ENCODE results near the gene FBLN5.

FBLN5 gene

GRCh38 chr14:91869556-91869955, 77.9 kb downstream of the FBLN5 start:
- no peaks in the 10 kb centered on the region for H3K9me3 ChIP-seq (ENCODE audit: control insufficient read depth in 5 of 5, low read length in 5 of 5)
- H3K27me3 ChIP-seq (ENCODE audit: control insufficient read depth in 5 of 5, insufficient read depth in 4 of 5, low read length in 5 of 5) = peaks cover 0 to 3% (median 0%) of the 10 kb centered on the region in 5 donors
- no peak overlapping the region for H3K4me3 ChIP-seq (ENCODE audit: low read depth in 1 of 5, low read length in 5 of 5)
- peaks cover 4 to 25% (median 23%) of the 10 kb centered on the region in 5 donors for H3K4me1 ChIP-seq (ENCODE audit: control insufficient read depth in 5 of 5, insufficient read depth in 5 of 5, low read length in 5 of 5)
- no peak overlapping the region for H3K27ac ChIP-seq (ENCODE audit: low read depth, low read length)
- H3K36me3 ChIP-seq (ENCODE audit: control insufficient read depth in 5 of 5, insufficient read depth in 5 of 5, low read length in 5 of 5) = peaks cover 0 to 27% (median 12%) of the 10 kb centered on the region in 5 donors
- no peak overlapping the region for H3K9ac ChIP-seq (ENCODE audit: low read length in 5 of 5)

GRCh38 chr14:91867316-91867988, 80.0 kb downstream of the FBLN5 start, which contains the start of gene TC2N:
TSS of gene TC2N (minus strand) at chr14:91867536. CDS start at chr14:91813769, 53,767 bp downstream.
- Histone ChIP-seq H3K27ac (ENCODE audit: low read depth, low read length) (no peak within 1 kb of the TSS), H3K4me1 (ENCODE audit: control insufficient read depth in 5 of 5, insufficient read depth in 5 of 5, low read length in 5 of 5) (peaks cover 2 to 10% (median 8%) of the 10 kb centered on the region in 5 donors), H3K9ac (ENCODE audit: low read length in 5 of 5) (no peak within 1 kb of the TSS), H3K4me3 (ENCODE audit: low read depth in 1 of 5, low read length in 5 of 5) (peak within 1 kb of the TSS in 2 of 5 donors; percentile 11 to 28), H3K27me3 (ENCODE audit: control insufficient read depth in 5 of 5, insufficient read depth in 4 of 5, low read length in 5 of 5) (peaks cover 0 to 3% (median 0%) of the 10 kb centered on the region in 5 donors), H3K36me3 (ENCODE audit: control insufficient read depth in 5 of 5, insufficient read depth in 5 of 5, low read length in 5 of 5) (peaks cover 0 to 26% (median 12%) of the 10 kb centered on the region in 5 donors), H3K9me3 (ENCODE audit: control insufficient read depth in 5 of 5, low read length in 5 of 5) (no peaks in the 10 kb centered on the region)

GRCh38 chr14:91866511-91867295, 80.8 kb downstream of the FBLN5 start:
- H3K9ac ChIP-seq (ENCODE audit: low read length in 5 of 5) = no peak overlapping the region
- H3K9me3 ChIP-seq (ENCODE audit: control insufficient read depth in 5 of 5, low read length in 5 of 5) = no peaks in the 10 kb centered on the region

GRCh38 chr14:91866061-91866460, 81.4 kb downstream of the FBLN5 start:
- H3K4me3 ChIP-seq (ENCODE audit: low read depth in 1 of 5, low read length in 5 of 5) = peak overlapping the region in 1 of 5 donors; percentile 11
- H3K4me1 ChIP-seq (ENCODE audit: control insufficient read depth in 5 of 5, insufficient read depth in 5 of 5, low read length in 5 of 5) = no peaks in the 10 kb centered on the region
- peaks cover 0 to 26% (median 12%) of the 10 kb centered on the region in 5 donors for H3K36me3 ChIP-seq (ENCODE audit: control insufficient read depth in 5 of 5, insufficient read depth in 5 of 5, low read length in 5 of 5)
- H3K9me3 ChIP-seq (ENCODE audit: control insufficient read depth in 5 of 5, low read length in 5 of 5) = no peaks in the 10 kb centered on the region
- H3K9ac ChIP-seq (ENCODE audit: low read length in 5 of 5) = no peak overlapping the region
- peaks cover 0 to 3% (median 0%) of the 10 kb centered on the region in 5 donors for H3K27me3 ChIP-seq (ENCODE audit: control insufficient read depth in 5 of 5, insufficient read depth in 4 of 5, low read length in 5 of 5)
- no peak overlapping the region for H3K27ac ChIP-seq (ENCODE audit: low read depth, low read length)

More at GRCh38 chr14:91866511-91867295, 80.8 kb downstream of the FBLN5 start:
- peaks cover 0 to 3% (median 0%) of the 10 kb centered on the region in 5 donors for H3K27me3 ChIP-seq (ENCODE audit: control insufficient read depth in 5 of 5, insufficient read depth in 4 of 5, low read length in 5 of 5)
- peaks cover 0 to 2% (median under 1%) of the 10 kb centered on the region in 5 donors for H3K4me1 ChIP-seq (ENCODE audit: control insufficient read depth in 5 of 5, insufficient read depth in 5 of 5, low read length in 5 of 5)
- H3K36me3 ChIP-seq (ENCODE audit: control insufficient read depth in 5 of 5, insufficient read depth in 5 of 5, low read length in 5 of 5) = peaks cover 0 to 26% (median 12%) of the 10 kb centered on the region in 5 donors
- H3K4me3 ChIP-seq (ENCODE audit: low read depth in 1 of 5, low read length in 5 of 5) = peak overlapping the region in 2 of 5 donors; percentile 11 to 28
- no peak overlapping the region for H3K27ac ChIP-seq (ENCODE audit: low read depth, low read length)

- Histone ChIP-seq H3K4me3 (ENCODE audit: low read depth in 1 of 5, low read length in 5 of 5) (no peak overlapping the region), H3K27me3 (ENCODE audit: control insufficient read depth in 5 of 5, insufficient read depth in 4 of 5, low read length in 5 of 5) (peaks cover 0 to 3% (median 0%) of the 10 kb centered on the region in 5 donors), H3K9me3 (ENCODE audit: control insufficient read depth in 5 of 5, low read length in 5 of 5) (no peaks in the 10 kb centered on the region), H3K36me3 (ENCODE audit: control insufficient read depth in 5 of 5, insufficient read depth in 5 of 5, low read length in 5 of 5) (peaks cover 0 to under 1% (median 0%) of the 10 kb centered on the region in 5 donors), H3K27ac (ENCODE audit: low read depth, low read length) (no peak overlapping the region), H3K4me1 (ENCODE audit: control insufficient read depth in 5 of 5, insufficient read depth in 5 of 5, low read length in 5 of 5) (peaks cover 0 to 5% (median 0%) of the 10 kb centered on the region in 5 donors), H3K9ac (ENCODE audit: low read length in 5 of 5) (no peak overlapping the region)
These were observed 85.1 kb downstream of the FBLN5 start for GRCh38 chr14:91862417-91862816.

GRCh38 chr14:91861091-91861490, 86.4 kb downstream of the FBLN5 start:
- peaks cover 0 to 2% (median 0%) of the 10 kb centered on the region in 5 donors for H3K27me3 ChIP-seq (ENCODE audit: control insufficient read depth in 5 of 5, insufficient read depth in 4 of 5, low read length in 5 of 5)
- H3K4me1 ChIP-seq (ENCODE audit: control insufficient read depth in 5 of 5, insufficient read depth in 5 of 5, low read length in 5 of 5) = peaks cover 0 to 5% (median 0%) of the 10 kb centered on the region in 5 donors
- no peak overlapping the region for H3K9ac ChIP-seq (ENCODE audit: low read length in 5 of 5)
- no peaks in the 10 kb centered on the region for H3K36me3 ChIP-seq (ENCODE audit: control insufficient read depth in 5 of 5, insufficient read depth in 5 of 5, low read length in 5 of 5)
- H3K4me3 ChIP-seq (ENCODE audit: low read depth in 1 of 5, low read length in 5 of 5) = no peak overlapping the region
- no peak overlapping the region for H3K27ac ChIP-seq (ENCODE audit: low read depth, low read length)
- H3K9me3 ChIP-seq (ENCODE audit: control insufficient read depth in 5 of 5, low read length in 5 of 5) = no peaks in the 10 kb centered on the region

GRCh38 chr14:91860238-91860637, 87.3 kb downstream of the FBLN5 start:
- H3K9ac ChIP-seq (ENCODE audit: low read length in 5 of 5) = no peak overlapping the region
- H3K27ac ChIP-seq (ENCODE audit: low read depth, low read length) = no peak overlapping the region
- H3K9me3 ChIP-seq (ENCODE audit: control insufficient read depth in 5 of 5, low read length in 5 of 5) = no peaks in the 10 kb centered on the region
- no peaks in the 10 kb centered on the region for H3K36me3 ChIP-seq (ENCODE audit: control insufficient read depth in 5 of 5, insufficient read depth in 5 of 5, low read length in 5 of 5)
- no peaks in the 10 kb centered on the region for H3K27me3 ChIP-seq (ENCODE audit: control insufficient read depth in 5 of 5, insufficient read depth in 4 of 5, low read length in 5 of 5)
- H3K4me1 ChIP-seq (ENCODE audit: control insufficient read depth in 5 of 5, insufficient read depth in 5 of 5, low read length in 5 of 5) = peaks cover 0 to 5% (median 0%) of the 10 kb centered on the region in 5 donors
- H3K4me3 ChIP-seq (ENCODE audit: low read depth in 1 of 5, low read length in 5 of 5) = no peak overlapping the region

GRCh38 chr14:91858536-91859275, 88.8 kb downstream of the FBLN5 start:
- H3K4me3 ChIP-seq (ENCODE audit: low read depth in 1 of 5, low read length in 5 of 5) = no peak overlapping the region
- no peaks in the 10 kb centered on the region for H3K27me3 ChIP-seq (ENCODE audit: control insufficient read depth in 5 of 5, insufficient read depth in 4 of 5, low read length in 5 of 5)
- H3K9me3 ChIP-seq (ENCODE audit: control insufficient read depth in 5 of 5, low read length in 5 of 5) = no peaks in the 10 kb centered on the region
- peaks cover 2 to 14% (median 5%) of the 10 kb centered on the region in 5 donors for H3K4me1 ChIP-seq (ENCODE audit: control insufficient read depth in 5 of 5, insufficient read depth in 5 of 5, low read length in 5 of 5)
- no peaks in the 10 kb centered on the region for H3K36me3 ChIP-seq (ENCODE audit: control insufficient read depth in 5 of 5, insufficient read depth in 5 of 5, low read length in 5 of 5)
- no peak overlapping the region for H3K27ac ChIP-seq (ENCODE audit: low read depth, low read length)
- H3K9ac ChIP-seq (ENCODE audit: low read length in 5 of 5) = no peak overlapping the region

GRCh38 chr14:91857614-91858013, 89.9 kb downstream of the FBLN5 start:
- Histone ChIP-seq H3K4me1 (ENCODE audit: control insufficient read depth in 5 of 5, insufficient read depth in 5 of 5, low read length in 5 of 5) (peaks cover 2 to 23% (median 12%) of the 10 kb centered on the region in 5 donors), H3K27me3 (ENCODE audit: control insufficient read depth in 5 of 5, insufficient read depth in 4 of 5, low read length in 5 of 5) (no peaks in the 10 kb centered on the region), H3K27ac (ENCODE audit: low read depth, low read length) (no peak overlapping the region), H3K9me3 (ENCODE audit: control insufficient read depth in 5 of 5, low read length in 5 of 5) (no peaks in the 10 kb centered on the region), H3K9ac (ENCODE audit: low read length in 5 of 5) (no peak overlapping the region), H3K36me3 (ENCODE audit: control insufficient read depth in 5 of 5, insufficient read depth in 5 of 5, low read length in 5 of 5) (no peaks in the 10 kb centered on the region), H3K4me3 (ENCODE audit: low read depth in 1 of 5, low read length in 5 of 5) (no peak overlapping the region)

Data from subcutaneous abdominal adipose tissue (tissue), 5 donors.